Hematopoietic multipotent progenitor cell treated with erythropoietin and hydrocortisone succinate and interleukin-3 and kit ligand, for 4 days (in vitro differentiated cells): ENCODE measurements around the gene LRTM2.
"Not testable (repeated sequence)": the region's sequence is repeated elsewhere in the genome, so short reads cannot be mapped to it uniquely, and the experiment has no call there.

Source experiments
- DNase-seq: peaks from one replicate; pipeline ENCODE4 v3.0.0-alpha.2; 2015

The LRTM2 gene

DNA sequence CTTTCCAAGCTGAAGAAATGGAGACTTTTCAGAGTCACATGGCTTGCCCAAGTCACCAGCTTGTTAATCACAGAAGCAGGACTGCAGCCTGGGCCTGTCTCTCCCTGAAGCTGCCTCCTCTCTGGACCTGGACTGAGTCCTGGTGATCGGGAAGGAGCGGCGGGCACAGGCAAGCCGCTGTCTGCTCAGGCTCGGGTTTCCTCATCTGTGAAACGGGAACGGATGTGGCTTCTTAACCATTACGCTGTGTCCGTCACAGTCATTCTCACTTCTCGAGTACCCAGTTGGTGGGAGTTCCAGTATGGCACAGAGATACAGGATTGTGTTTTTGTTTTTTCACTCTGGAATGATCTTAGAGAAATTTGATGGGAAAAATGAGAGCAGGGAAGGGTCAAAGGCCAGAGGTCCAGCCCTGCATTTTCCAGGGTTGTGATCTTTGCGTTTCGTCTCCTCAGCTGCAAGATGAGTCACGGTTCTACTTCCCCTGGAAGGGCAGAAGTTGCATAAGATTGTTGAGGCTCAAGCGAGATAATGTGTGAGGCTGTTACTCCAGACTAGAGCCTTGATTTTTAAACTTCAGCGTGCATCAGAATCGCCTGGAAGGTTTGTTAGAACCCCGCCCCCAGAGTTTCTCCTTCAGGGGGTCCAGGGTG is 7.6 kb upstream of the LRTM2 start:
- DNase-seq, result peak; percentile 82

GRCh38 chr12:1814266-1814665 is 6.1 kb upstream of the LRTM2 start:
- no peak for DNase-seq

- DNase-seq, result no peak
Observed at GRCh38 chr12:1815108-1815507, 5.3 kb upstream of the LRTM2 start.

GRCh38 chr12:1815814-1816729 is 4.3 kb upstream of the LRTM2 start:
- peak; percentile 55 for DNase-seq

GRCh38 chr12:1816730-1817348 is 3.5 kb upstream of the LRTM2 start:
- DNase-seq, result no peak

DNA sequence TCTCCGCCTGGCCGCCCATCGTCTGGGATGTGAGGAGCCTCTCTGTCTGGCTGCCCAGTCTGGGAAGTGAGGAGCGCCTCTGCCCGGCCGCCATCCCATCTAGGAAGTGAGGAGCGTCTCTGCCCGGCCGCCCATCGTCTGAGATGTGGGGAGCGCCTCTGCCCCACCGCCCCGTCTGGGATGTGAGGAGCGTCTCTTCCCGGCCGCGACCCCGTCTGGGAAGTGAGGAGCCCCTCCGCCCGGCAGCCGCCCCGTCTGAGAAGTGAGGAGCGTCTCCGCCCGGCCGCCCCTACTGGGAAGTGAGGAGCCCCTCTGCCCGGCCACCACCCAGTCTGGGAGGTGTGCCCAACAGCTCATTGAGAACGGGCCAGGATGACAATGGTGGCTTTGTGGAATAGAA is 2.4 kb upstream of the LRTM2 start:
- DNase-seq, result not testable (repeated sequence)

DNA sequence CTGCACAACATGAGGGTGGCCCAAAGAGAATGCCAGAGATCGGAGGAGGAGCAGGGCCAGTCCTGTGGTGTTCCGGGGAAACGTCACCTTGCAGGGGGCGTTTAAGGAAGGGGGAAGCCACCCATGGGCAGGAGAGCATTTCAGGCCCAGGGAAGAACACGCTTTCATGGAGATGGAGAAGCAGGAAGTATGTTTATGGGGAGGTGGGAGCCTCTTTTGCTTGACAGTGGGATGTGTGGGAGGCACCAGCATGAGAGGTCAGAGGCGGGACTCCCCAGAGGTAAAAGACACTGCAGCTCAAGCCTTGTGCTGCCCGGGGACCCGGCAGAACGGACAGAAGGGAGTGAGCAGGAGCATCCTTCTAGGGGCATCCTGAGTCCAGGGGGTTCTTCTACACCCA is 1.3 kb upstream of the LRTM2 start:
- DNase-seq, result no peak

DNA sequence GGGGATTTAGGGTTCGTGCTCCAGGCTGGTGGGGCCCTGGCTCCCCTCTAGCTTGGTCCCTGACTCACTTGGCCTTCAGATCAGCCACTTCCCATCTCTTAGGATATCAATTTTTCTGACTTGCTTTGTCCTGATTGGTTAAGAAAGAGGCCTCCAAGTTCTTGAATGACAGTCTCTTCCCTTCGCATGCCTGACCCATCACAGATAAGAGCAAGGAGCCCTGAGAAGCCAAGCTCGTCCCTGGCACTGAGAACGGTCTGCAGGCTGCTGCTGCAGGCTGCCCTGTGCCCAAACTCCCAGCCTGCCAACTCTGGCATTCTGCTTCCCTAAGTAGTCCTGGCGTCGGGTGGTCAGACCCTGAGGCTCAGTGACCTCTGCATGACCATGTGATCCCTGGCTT is 794 bp upstream of the LRTM2 start:
- DNase-seq, result peak; percentile 69

- DNase-seq, result no peak
Observed at GRCh38 chr12:1820896-1821291, 529 bp downstream of the LRTM2 start.

- DNase-seq, result peak; percentile 45
Observed at GRCh38 chr12:1821805-1822204, 1.4 kb downstream of the LRTM2 start.

GRCh38 chr12:1822699-1823098 is 2.3 kb downstream of the LRTM2 start:
- no peak for DNase-seq

- no peak for DNase-seq
Observed at GRCh38 chr12:1823237-1823636, 2.9 kb downstream of the LRTM2 start.

DNA sequence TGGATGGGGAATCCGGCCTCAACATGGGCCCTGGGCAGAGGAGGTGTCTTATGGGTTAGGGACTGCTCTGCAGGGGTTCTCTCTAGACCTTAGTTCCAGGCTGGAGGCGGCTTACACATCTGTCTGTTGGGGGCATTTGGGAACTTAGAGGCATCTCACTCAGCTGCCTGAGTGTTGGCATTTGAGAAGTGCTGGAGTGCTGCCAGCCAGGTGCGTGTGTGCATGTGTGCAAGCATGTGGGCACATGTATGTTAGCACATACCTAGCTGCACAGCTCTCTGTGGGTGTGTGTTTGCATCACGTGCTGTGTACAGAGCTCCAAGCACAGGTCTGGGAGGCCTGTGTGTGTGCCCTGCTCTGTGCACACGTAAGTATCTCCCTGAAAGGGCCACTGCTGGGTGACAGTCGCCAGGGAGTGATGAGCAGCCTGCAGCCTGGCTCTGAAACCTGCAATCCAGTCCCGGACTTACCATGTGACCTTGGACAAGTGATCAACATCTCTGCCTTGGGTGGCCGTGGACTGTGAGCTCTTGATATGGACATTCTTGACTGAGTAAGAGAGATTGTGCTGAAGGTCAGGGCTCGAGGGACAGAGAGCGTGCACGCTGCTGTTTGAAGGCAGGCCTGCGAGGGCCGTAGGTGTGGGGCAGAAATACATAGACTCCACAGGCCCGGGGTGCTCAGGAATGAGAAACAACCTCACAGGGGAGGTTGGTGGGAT is 5.2 kb downstream of the LRTM2 start:
- DNase-seq, result no peak

- no peak for DNase-seq
Observed at GRCh38 chr12:1826401-1826800, 6.0 kb downstream of the LRTM2 start.

- DNase-seq, result no peak
Observed at GRCh38 chr12:1826867-1827705, 6.7 kb downstream of the LRTM2 start.

GRCh38 chr12:1827826-1828805 is 7.8 kb downstream of the LRTM2 start:
- no peak for DNase-seq

DNA sequence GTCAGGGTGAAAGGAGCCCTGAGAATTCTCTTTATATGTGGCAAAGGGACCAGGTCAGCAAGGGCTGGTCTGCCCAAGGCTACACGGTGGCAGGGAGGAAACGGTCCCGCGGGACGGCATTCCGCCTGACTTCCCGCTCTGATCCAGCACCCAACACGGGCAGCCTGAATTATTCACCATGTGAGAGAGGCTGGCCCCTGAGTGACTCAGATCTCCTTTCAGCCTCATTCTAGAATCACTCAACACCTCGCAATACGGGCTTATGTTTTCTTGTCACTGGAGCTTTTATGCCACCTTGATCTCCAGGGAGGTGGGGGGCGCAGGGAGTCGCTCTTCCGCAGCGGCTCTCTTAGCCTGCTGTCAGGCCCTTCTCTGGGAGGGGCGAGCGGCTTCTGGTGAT is 8.5 kb downstream of the LRTM2 start:
- DNase-seq, result no peak

GRCh38 chr12:1829306-1829900 is 9.0 kb downstream of the LRTM2 start:
- no peak for DNase-seq

- no peak for DNase-seq
Observed at GRCh38 chr12:1830401-1830845, 10.1 kb downstream of the LRTM2 start.
